H1 (cell line): ENCODE measurements around the gene MCM9.

ENCODE experiments used
- CEBPB ChIP-seq: IDR thresholded peaks from 2 replicates; pipeline ENCODE4 v1.6.1; 2012; ENCODE audit warnings: low read depth, low read length
- CHD2 ChIP-seq: IDR thresholded peaks from 2 replicates; pipeline ENCODE4 v1.6.1; 2012; ENCODE audit warnings: low read length, improper control_type of control experiment
- KDM5A ChIP-seq: fragments of 200-600 bp; IDR thresholded peaks from 2 replicates; pipeline ENCODE4 v1.7.1; 2012; ENCODE audit warnings: mild to moderate bottlenecking, low read length, inconsistent platforms, mixed read lengths
- SRF ChIP-seq: IDR thresholded peaks from 2 replicates; pipeline ENCODE4 v1.6.1; 2011; ENCODE audit warnings: mild to moderate bottlenecking, low read depth, low read length, moderate library complexity
- TF ChIP-seq, protein P1 (sequence below): IDR thresholded peaks from 2 replicates; pipeline ENCODE4 v1.6.1; 2012; ENCODE audit warnings: low read length, inconsistent platforms
- TF ChIP-seq, protein P2 (sequence below), 3 experiments: IDR thresholded peaks; 1 replicate in 2 of 3; 2 replicates in 1 of 3; pipeline versions ENCODE4 v1.5.1 to v1.6.1; 2011; ENCODE audit warnings: low read length in 3 of 3, mild to moderate bottlenecking in 3 of 3, inconsistent platforms in 2 of 3, low read depth in 1 of 3, moderate library complexity in 1 of 3; ENCODE audit not compliant: insufficient read depth in 1 of 3; ENCODE audit errors: control extremely low read depth in 1 of 3

GRCh38 chr6:118899948-118900347 lies 35.0 kb downstream of the MCM9 start:
- TF ChIP-seq CEBPB (no peak), SRF (no peak), CHD2 (no peak), KDM5A (no peak)
- TF ChIP-seq, protein P1, sequence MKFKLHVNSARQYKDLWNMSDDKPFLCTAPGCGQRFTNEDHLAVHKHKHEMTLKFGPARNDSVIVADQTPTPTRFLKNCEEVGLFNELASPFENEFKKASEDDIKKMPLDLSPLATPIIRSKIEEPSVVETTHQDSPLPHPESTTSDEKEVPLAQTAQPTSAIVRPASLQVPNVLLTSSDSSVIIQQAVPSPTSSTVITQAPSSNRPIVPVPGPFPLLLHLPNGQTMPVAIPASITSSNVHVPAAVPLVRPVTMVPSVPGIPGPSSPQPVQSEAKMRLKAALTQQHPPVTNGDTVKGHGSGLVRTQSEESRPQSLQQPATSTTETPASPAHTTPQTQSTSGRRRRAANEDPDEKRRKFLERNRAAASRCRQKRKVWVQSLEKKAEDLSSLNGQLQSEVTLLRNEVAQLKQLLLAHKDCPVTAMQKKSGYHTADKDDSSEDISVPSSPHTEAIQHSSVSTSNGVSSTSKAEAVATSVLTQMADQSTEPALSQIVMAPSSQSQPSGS = no peak
- TF ChIP-seq, protein P2, sequence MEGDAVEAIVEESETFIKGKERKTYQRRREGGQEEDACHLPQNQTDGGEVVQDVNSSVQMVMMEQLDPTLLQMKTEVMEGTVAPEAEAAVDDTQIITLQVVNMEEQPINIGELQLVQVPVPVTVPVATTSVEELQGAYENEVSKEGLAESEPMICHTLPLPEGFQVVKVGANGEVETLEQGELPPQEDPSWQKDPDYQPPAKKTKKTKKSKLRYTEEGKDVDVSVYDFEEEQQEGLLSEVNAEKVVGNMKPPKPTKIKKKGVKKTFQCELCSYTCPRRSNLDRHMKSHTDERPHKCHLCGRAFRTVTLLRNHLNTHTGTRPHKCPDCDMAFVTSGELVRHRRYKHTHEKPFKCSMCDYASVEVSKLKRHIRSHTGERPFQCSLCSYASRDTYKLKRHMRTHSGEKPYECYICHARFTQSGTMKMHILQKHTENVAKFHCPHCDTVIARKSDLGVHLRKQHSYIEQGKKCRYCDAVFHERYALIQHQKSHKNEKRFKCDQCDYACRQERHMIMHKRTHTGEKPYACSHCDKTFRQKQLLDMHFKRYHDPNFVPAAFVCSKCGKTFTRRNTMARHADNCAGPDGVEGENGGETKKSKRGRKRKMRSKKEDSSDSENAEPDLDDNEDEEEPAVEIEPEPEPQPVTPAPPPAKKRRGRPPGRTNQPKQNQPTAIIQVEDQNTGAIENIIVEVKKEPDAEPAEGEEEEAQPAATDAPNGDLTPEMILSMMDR (IDR thresholded peaks at IDR 0.05; ENCODE audit: control extremely low read depth in 1 of 3, insufficient read depth in 1 of 3, low read depth in 1 of 3, low read length in 3 of 3) = no peak
